Activated CD4-positive, alpha-beta memory T cell treated with anti-CD3 and anti-CD28 coated beads for 36 hours (primary cell): ENCODE measurements around the gene S100PBP. TPM values are rescaled to one million over a fixed set of nuclear protein-coding genes. Genes with fewer than 3 reads are reported as not detected.

Source experiments
- total RNA-seq, 2 experiments: library from RNA; stranded (reverse); gene quantifications; one replicate each; pipeline ENCODE4 v1.2.3, GENCODE V29; 2021

Gene S100PBP
- total RNA-seq, 2 experiments from 2014 or later = 30.4 to 32.7 TPM

Other genes with a start within 250 kb of the S100PBP start
- 10 to 100 TPM; 64.8 to 67.4 TPM for gene ZBTB8OS, start 167.1 kb upstream of the S100PBP start, total RNA-seq
- gene RBBP4, start 166.4 kb upstream of the S100PBP start, total RNA-seq = 100 to 1,000 TPM; 325 to 334 TPM
- not detected for gene SYNC, start 114.9 kb upstream of the S100PBP start, total RNA-seq
- 100 to 1,000 TPM; 208 to 213 TPM for gene YARS1, start 295 bp upstream of the S100PBP start, total RNA-seq
- not detected for gene FNDC5, start 53.3 kb downstream of the S100PBP start, total RNA-seq
- under 1 TPM in 1 of 2 experiments, not detected in 1; 0.29 TPM for gene HPCA, start 68.8 kb downstream of the S100PBP start, total RNA-seq
- 1 to 10 TPM; 3.6 to 4.0 TPM for gene TMEM54, start 83.7 kb downstream of the S100PBP start, total RNA-seq
- 10 to 100 TPM; 72.4 to 72.8 TPM for gene RNF19B, start 147.2 kb downstream of the S100PBP start, total RNA-seq
- 100 to 1,000 TPM; 325 to 328 TPM for gene AK2, start 219.2 kb downstream of the S100PBP start, total RNA-seq